Measurements from ENCODE around the gene CAMP.
"Not testable (repeated sequence)": the region's sequence is repeated elsewhere in the genome, so short reads cannot be mapped to it uniquely, and the experiment has no call there.

CAMP gene

DNA sequence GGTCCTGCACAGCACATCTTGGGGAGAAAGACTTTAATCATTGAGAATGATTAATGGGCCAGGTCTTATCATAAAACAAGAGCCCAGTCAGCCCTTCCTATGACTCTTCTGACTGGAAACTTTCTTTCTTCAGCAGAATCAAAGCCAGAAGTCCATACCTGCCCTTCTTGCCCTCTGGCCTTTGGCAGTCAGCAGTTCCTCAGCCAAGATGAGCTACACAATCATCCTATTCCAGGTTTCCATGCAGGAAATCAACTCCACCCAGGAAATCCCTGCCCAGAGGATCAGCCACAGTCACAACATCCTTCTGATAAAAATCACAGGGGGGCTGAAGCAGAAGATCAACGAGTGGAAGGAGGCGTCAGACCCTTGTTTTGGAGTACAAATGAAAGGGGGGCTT, 44.5 kb downstream of the CAMP start:
- no peak for DNase-seq

GRCh38 chr3:48268381-48268935, 45.2 kb downstream of the CAMP start:
- DNase-seq: peak; percentile 1

GRCh38 chr3:48268936-48269561, 45.8 kb downstream of the CAMP start:
- DNase-seq: no peak

DNA sequence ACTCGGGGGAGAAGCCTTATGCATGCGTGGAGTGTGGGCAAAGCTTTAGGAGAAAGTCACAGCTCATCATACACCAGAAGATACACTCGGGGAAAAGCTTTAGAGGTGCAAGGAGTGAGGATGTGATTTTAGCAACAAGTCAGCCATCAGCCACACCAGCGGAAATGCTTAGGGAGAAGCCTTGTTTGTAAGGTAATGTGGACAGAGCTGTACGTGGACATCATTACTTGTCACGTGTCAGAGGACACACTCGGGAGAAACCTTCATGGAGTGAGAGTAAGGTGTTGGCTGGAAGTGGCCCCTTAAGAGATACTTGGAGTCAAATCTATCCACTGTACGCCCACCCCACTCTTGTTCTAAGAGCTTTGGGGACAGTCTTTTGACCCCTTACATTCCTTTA, 46.3 kb downstream of the CAMP start:
- no peak for DNase-seq

DNA sequence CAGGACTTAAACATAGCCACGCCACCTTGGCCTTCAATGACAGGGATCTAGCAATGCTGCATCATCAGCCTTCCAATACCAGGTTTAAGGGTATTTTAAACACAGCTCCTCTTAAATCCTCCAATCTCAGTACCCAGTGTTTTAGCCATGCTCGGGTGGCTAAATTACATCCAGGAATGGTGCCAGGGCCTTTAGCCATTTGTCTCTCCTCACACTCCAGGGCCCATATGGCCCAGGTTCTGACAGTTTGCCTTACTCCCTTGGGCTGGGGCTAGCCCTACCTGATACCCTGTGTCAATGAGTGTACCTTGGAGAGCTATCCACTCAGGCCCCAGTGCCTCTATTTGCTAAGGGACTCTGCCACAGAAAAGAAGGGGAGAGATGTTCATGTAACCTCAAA, 47.0 kb downstream of the CAMP start:
- no peak for DNase-seq

DNA sequence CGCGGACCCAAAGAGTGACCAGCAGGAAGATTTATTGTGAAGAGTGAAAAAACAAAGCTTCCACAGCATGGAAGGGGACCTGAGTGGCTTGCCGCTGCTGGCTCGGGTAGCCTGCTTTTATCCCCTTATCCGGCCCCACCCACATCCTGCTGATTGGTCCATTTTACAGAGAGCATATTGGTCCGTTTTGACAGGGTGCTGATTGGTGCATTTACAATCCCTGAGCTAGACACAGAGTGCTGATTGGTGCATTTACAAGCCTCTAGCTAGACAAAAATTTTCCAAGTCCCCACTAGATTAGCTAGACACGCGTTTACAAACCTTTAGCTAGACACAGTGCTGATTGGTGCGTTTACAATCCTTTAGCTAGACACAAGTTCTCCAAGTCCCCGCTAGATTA, 47.9 kb downstream of the CAMP start:
- DNase-seq: not testable (repeated sequence)

- no peak for DNase-seq
These were observed 48.6 kb downstream of the CAMP start for GRCh38 chr3:48271763-48272498.

DNA sequence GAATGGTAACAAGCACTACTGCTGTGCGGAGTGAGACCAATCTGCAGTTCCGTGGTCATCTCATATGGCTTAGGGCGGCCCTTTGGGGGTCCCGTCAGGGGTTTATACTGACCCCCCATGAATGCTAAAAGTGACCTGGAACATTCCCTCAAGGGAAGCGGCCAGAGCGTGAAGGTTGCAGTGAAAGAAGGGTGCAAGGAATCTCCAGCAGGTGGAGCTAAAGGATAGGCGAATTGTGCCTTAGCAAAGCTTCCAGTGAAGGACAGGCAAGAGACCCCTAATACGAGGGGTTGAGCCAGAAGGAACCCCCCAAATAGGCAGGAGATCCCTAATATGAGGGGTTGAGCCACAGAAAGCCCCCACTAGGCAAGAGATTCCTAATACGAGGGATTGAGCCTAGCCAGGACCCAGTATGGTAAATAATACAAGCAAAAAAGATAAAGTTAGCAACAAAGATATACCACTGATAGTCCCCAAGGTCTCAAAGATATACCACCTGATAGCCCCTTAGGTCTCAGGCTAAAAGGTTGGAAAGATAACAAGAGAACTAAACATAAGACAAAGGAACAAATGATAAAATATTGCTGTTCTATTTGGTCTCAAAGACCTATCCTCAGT, 50.4 kb downstream of the CAMP start:
- DNase-seq: peak; percentile 63

- DNase-seq: no peak
These were observed 51.2 kb downstream of the CAMP start for GRCh38 chr3:48274452-48274851.

All from NCI-H1092 (cell line).